Measurements from ENCODE around the gene MBOAT2. TPM values are rescaled to one million over a fixed set of nuclear protein-coding genes. Genes with fewer than 3 reads are reported as not detected.

Gene MBOAT2
- total and polyA plus RNA-seq, 5 donors, result 4.5 to 11.0 (median 8.8) TPM

- Histone ChIP-seq H3K4me3 (ENCODE audit: low read length) (no peak overlapping the region), H3K27me3 (ENCODE audit: control insufficient read depth, insufficient read depth) (no peaks in the 10 kb centered on the region), H3K4me1 (ENCODE audit: control insufficient read depth, insufficient read depth, low read length) (peaks cover 2% of the 10 kb centered on the region), H3K9me3 (ENCODE audit: control insufficient read depth, low read length) (no peaks in the 10 kb centered on the region), H3K27ac (ENCODE audit: low read length) (no peak overlapping the region)
- 78% methylated on average over 6 of the region's 6 CpGs for WGBS
- intact Hi-C loops (cut with DNase I), result no loop called here
- DNase-seq (no peak), ATAC-seq (peak in 1 of 2 donors; percentile 22)
Observed at GRCh38 chr2:8806885-8807704, 196.4 kb downstream of the MBOAT2 start.

- H3K27ac ChIP-seq (ENCODE audit: low read length), result no peak overlapping the region
- H3K4me3 ChIP-seq (ENCODE audit: low read length), result no peak overlapping the region
- ATAC-seq (peak; percentile 61 to 75), DNase-seq (no peak)
- no peaks in the 10 kb centered on the region for H3K27me3 ChIP-seq (ENCODE audit: control insufficient read depth, insufficient read depth)
- peaks cover 2% of the 10 kb centered on the region for H3K4me1 ChIP-seq (ENCODE audit: control insufficient read depth, insufficient read depth, low read length)
- intact Hi-C loops (cut with DNase I), result no loop called here
- WGBS, result 61% methylated on average over 6 of the region's 6 CpGs
- no peaks in the 10 kb centered on the region for H3K9me3 ChIP-seq (ENCODE audit: control insufficient read depth, low read length)
Observed at GRCh38 chr2:8805278-8806210, 197.9 kb downstream of the MBOAT2 start.

- WGBS, result 77% methylated on average over 3 of the region's 3 CpGs
- peak; percentile 47 to 70 for ATAC-seq
- no peaks in the 10 kb centered on the region for H3K9me3 ChIP-seq (ENCODE audit: control insufficient read depth, low read length)
- no peak overlapping the region for H3K4me3 ChIP-seq (ENCODE audit: low read length)
- intact Hi-C loops (cut with DNase I), result no loop called here
- no peak for DNase-seq
- no peak overlapping the region for H3K27ac ChIP-seq (ENCODE audit: low read length)
- H3K4me1 ChIP-seq (ENCODE audit: control insufficient read depth, insufficient read depth, low read length), result peaks cover 2% of the 10 kb centered on the region
- H3K27me3 ChIP-seq (ENCODE audit: control insufficient read depth, insufficient read depth), result no peaks in the 10 kb centered on the region
Observed at GRCh38 chr2:8803658-8804379, 199.7 kb downstream of the MBOAT2 start.

GRCh38 chr2:8802741-8803140 is 200.7 kb downstream of the MBOAT2 start:
- Histone ChIP-seq H3K9me3 (ENCODE audit: control insufficient read depth, low read length) (no peaks in the 10 kb centered on the region), H3K27ac (ENCODE audit: low read length) (no peak overlapping the region), H3K4me1 (ENCODE audit: control insufficient read depth, insufficient read depth, low read length) (peaks cover 2% of the 10 kb centered on the region), H3K27me3 (ENCODE audit: control insufficient read depth, insufficient read depth) (no peaks in the 10 kb centered on the region), H3K4me3 (ENCODE audit: low read length) (no peak overlapping the region)
- intact Hi-C loops (cut with DNase I), result no loop called here
- no peak for DNase-seq
- WGBS, result 88% methylated on average over 3 of the region's 3 CpGs
- no peak for ATAC-seq

Other genes with a start within 250 kb of the MBOAT2 start
- gene KIDINS220, start 166.1 kb downstream of the MBOAT2 start, total RNA-seq, result 10 to 100 TPM; 34.5 to 39.6 (median 37.6) TPM
- gene KIDINS220, start 166.1 kb downstream of the MBOAT2 start, polyA plus RNA-seq, result 17.3 TPM
- 10 to 100 TPM; 13.3 to 19.7 (median 16.0) TPM for gene ASAP2, start 203.1 kb upstream of the MBOAT2 start, total RNA-seq
- gene ASAP2, start 203.1 kb upstream of the MBOAT2 start, polyA plus RNA-seq, result 9.2 TPM